GF-D8 (cell line): ENCODE measurements around the gene DLGAP5.

ENCODE experiments used
- DNase-seq: peaks from one replicate; lab custom pipeline; 2025; lab: John Stamatoyannopoulos, UW

The DLGAP5 gene

DNA sequence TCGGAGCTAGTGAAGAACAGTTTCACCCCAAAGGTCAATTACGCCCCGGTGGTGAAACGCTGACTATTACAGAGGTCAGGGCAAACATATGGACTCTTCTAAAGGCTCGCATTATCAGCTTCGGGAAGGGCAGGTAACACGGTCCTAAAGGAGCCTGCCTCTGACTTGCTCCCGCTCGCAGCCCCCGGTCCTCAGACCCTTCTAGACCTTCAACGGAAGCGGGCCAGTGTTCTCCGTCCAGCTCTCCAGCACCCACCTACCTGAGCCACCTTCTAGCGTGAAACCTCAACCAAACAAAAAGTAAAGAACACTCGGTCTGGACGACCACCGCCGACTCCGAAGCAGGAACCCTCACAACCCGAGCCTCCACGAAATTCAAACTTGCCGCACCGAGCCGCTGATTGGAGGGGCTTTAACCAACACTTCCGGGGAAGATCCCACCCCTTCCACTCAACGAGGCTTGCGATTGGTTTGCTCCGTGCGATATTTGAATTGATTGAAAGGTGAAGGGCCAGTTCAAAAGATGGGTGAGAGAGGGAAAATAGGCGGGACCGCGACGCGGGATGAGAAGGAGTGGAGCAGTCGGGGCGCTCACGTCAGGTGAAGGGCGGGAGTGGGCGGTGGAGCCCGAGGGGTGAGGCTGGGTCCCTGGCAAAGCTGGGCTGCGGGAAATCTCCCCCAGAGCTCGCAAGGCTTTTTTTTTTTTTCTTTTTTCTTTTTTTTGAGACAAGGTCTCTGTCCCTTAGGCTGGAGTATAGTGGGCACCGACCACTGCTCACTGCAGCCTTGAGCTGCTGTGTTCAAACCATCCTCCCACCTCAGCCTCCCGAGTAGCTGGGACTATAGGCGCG lies at the start of gene DLGAP5:
Gene DLGAP5 (minus strand): TSS at position 383 of the 851 bp plus-strand sequence. CDS start 2,406 bp downstream, outside the sequence.
- DNase-seq: peak; percentile 92

DNA sequence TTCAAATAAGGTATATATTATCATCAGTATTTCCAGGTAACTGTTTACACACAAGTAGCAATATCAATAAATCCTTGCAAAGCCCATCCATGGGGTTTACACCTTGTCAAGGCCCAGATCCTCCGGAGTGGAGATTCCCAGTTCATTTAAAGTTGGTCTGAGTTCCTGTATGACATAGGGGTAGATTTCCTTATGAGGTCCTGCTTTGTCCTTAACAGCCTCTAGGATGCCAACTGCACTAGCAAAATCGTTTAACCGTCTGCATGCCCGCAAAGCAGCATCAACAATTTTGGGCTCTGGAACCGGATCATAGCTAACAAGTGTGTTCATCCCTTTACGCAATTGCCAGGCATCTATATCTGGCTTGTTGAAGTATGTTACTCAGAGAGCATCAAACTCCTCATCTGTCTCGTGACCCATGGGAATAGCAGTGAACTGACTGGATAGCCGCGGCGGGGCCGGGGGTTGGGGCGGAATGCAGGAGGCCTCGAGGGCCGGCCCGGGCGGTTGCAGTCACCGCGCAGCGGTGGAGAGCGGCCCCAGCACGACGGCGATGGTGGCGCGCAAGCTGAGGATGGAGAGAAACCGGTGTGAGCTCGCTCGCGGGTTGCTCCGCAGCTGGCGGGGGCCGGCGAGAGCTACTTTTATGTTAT lies 49.3 kb upstream of the DLGAP5 start:
- DNase-seq: no peak

DNA sequence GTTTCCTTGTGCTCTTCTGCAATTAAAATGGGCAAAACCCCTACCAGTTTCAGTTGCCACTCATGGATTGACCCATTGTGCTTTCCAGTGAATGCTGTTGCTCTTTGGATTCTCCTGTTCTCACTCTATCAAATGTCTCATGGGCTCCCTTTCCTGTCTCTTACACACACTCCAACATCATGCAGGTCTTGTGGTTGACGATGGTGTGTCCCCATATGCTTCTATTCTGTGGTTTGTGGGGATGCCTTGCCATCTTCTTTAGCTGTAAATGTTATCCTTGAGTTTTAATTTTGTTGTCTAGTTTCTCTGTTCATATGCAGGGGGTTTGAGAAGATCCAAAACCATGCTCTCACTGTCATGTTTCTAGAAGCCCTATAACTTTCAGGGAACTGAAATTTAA lies 47.9 kb upstream of the DLGAP5 start:
- DNase-seq: no peak

DNA sequence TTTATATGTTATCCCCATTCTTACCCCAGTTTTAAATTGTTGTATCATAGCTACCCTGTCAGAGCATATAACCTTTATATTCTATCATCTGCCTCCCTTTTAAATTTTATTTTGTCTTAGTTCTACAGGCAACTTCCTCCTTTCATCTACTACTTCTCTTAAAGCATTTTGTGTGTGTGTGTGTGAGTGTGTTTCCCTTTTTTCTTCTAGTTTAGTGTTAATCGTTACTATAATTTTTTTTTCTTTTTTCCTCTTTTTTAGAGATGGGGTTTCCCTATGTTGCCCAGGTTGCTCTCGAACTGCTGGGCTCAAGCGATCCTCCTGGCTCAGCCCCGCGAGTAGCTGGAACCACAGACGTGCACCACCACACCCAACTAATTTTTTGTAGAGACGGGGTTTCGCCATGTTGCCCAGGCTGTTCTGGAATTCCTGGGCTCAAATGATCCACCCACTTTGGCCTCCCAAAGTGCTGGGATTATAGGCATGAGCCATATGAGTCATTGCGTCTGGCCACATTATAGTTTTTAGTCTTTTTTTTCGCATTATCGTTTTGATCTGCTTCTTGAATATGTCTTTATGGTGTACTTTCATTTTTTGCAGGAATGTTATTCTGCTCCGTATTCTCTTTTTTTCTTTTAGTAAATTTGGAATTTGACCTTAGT lies 46.8 kb upstream of the DLGAP5 start:
- DNase-seq: no peak

- no peak for DNase-seq
These were observed 42.2 kb upstream of the DLGAP5 start for GRCh38 chr14:55233591-55233990.

DNA sequence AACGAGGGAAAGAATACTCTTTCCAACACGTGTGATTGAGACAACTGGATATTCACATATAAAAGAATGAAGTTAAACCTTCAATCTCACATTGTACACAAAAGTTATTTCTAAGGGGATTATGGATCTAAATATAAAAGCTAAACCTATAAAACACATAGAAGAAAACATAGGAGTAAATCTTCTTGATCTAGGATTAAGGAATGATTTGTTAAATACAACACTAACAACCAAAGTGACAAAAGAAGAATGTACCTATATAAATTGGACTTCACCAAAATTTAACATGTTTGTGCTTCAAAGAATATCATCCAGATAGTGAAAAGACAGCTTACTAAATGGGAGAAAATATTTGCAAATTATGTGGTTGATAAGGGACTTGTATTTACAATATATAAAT lies 36.9 kb upstream of the DLGAP5 start:
- no peak for DNase-seq

DNA sequence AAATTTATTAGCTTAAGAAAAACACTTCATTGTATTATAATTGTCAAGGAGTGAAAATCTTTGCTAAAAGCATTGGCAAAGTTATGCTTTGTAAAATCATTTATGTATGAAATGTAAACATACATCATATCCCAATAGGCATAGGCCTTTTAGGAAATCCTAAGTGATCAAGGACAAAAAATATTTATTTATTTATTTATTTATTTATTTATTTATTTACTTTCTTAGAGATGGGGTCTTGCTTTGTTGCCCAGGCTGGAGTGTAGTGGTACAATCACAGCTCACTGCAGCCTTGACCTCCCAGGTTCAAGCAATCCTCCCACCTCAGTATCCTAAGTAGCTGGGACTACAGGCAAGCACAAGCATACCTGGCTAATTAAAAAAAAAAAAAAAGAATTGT lies 32.0 kb upstream of the DLGAP5 start:
- DNase-seq: no peak

- no peak for DNase-seq
These were observed 30.6 kb upstream of the DLGAP5 start for GRCh38 chr14:55221968-55222367.

GRCh38 chr14:55221186-55221585 lies 29.8 kb upstream of the DLGAP5 start:
- DNase-seq: no peak

GRCh38 chr14:55220230-55220629 lies 28.8 kb upstream of the DLGAP5 start:
- DNase-seq: no peak

DNA sequence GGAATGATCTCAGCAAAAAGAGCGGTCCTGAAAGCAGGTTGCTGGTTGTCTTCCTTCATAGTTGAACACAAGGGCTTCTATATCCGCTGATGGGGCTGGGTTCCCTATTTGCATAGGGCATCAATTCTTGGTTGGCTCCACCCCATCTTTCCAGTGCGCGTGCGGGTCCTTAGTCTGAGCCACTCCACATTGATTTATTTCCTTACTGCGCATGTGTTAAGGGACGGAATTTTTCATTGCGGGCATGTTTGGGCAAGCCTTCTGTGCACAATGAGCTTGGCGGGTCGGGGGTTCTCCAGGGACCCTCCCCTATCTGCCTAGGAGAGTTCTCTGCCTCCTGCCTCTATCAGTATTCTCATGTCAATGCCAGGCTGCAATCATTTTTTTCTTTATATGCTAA lies 21.2 kb upstream of the DLGAP5 start:
- no peak for DNase-seq

DNA sequence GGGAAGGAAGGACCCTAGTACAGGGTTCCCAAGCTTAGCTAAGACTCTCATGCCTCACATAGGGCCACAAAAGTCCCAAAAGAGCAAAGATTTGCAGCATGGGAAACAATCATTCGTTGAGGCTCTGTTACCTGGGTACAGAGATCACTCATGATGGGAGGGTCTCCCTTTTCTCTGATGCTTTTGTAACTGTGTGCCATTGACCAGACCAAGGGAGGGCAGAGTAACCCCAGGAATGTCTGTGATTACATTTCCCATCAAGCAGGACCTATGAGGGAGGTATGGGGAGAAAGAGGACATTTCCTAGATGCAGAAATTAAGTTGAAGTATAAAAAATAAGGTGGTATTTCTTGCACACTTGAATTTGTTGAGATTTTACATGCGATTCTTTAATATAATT lies 16.4 kb upstream of the DLGAP5 start:
- no peak for DNase-seq

- DNase-seq: no peak
These were observed 14.8 kb upstream of the DLGAP5 start for GRCh38 chr14:55206175-55206693.

- DNase-seq: no peak
These were observed 10.1 kb upstream of the DLGAP5 start for GRCh38 chr14:55201219-55202101.

DNA sequence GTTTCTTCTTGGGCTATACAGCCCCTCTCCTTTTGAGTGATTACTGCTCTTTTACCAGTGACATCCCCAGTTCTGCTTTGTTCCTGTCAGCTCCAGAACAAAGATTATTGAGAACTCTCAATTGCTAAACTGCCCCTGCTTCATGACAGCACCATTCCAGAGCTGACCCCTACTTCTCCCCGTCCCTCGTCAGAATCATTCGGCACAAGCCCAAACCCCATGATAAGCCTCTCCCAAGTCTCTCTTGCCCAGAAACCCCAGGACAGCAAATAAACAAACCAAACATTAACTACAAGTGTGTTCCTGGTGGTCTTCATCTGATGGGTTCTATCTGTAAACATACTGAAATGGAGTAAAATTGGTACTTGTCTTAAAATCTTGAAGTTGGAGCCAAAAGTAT lies 9.3 kb upstream of the DLGAP5 start:
- DNase-seq: no peak

DNA sequence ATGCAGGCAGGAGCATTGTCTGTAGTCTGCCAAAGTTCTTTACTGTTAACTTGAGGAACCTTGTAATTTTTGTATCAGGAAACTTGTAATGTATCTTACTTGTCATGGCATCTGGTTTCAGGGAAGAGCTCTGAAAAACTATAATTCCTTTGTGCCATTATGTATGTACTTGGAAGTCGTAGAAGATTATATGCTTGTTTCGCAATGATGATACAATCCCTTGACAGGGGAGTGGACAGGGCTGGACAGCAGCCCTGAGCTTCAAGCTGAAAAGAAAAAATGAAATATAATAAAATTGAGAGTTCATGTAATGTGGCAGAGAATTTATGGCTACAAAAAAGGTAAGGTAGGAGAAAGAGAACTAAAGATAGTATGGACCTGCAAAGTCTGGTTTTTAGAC lies 7.4 kb upstream of the DLGAP5 start:
- no peak for DNase-seq

- no peak for DNase-seq
These were observed 3.4 kb upstream of the DLGAP5 start for GRCh38 chr14:55194656-55195355.

- DNase-seq: no peak
These were observed 753 bp upstream of the DLGAP5 start for GRCh38 chr14:55192054-55192621.

- DNase-seq: no peak
These were observed 531 bp downstream of the DLGAP5 start for GRCh38 chr14:55190906-55191202.

GRCh38 chr14:55188686-55189295 lies 2.6 kb downstream of the DLGAP5 start:
- no peak for DNase-seq

DNA sequence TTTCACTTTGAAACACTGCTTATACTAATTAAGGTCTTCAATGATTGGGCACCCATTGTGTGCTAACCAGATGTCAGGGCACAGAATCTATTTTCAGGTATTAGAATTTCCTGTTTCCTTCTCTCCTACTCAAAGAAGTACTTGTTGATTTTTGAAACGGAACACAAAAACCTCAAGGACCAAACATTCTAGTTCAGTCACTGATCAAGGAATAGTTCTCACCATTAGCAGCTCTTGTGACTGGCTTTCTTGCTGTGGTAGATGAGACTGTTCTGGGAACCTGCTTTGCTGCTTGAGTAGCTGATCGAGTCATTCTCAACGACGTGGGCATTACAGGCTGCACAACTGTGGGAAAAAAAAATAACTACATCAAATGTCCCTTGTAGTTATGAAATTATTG lies 11.0 kb downstream of the DLGAP5 start:
- DNase-seq: no peak
